ENCODE results near the gene CLIC6. TPM values are rescaled to one million over a fixed set of nuclear protein-coding genes. Genes with fewer than 3 reads are reported as not detected.
A peak's percentile ranks its signal among the peaks of the same experiment; 100 is the strongest.

Gene CLIC6
- total and polyA plus RNA-seq, 7 donors: 0.50 to 35.5 (median 7.7) TPM

DNA sequence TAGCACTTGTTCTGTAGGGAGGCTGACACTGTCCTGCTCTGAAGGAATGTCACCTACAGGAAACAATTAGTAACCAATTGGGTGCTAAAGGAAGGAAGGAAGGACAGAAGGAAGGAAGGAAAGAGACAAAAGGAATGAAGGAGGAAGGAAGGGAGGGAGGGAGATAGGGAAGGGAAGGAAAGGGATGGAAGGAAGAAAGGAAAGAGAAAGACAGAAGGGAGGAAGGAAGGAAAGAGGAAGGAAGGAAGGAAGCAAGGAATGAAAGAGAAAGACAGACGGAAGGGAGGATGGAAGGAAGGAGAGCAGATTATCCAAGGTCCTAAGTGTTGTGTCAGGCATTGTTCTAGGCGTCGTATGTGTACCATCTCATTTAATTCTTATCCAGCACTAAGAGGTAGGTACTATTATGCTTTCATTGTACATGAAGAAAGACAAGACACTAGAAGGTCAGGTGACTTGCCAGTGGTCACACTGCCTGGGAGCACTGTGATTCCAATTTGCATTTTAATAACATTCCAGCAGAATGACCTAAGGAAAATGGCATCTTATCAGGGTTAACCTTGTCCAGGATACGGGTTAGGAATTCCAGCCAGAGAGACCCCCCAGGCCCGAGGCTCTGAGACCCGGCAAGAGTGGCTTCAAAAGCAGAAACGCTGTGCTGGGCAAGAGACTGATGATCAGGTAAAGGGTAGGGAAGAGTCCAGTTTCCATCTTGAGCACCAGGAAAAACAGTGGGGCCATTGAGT, 29.6 kb downstream of the CLIC6 start:
- Histone ChIP-seq H3K36me3 (ENCODE audit: insufficient read depth in 1 of 2, low read depth in 1 of 2) (no peaks in the 10 kb centered on the region), H3K9me3 (no peaks in the 10 kb centered on the region), H3K27me3 (ENCODE audit: insufficient read depth in 3 of 3, low read length in 2 of 3) (no peaks in the 10 kb centered on the region), H3K4me3 (no peak overlapping the region), H3K4me1 (peaks cover 2% of the 10 kb centered on the region), H3K27ac (no peak overlapping the region)
- TF ChIP-seq, protein P1, sequence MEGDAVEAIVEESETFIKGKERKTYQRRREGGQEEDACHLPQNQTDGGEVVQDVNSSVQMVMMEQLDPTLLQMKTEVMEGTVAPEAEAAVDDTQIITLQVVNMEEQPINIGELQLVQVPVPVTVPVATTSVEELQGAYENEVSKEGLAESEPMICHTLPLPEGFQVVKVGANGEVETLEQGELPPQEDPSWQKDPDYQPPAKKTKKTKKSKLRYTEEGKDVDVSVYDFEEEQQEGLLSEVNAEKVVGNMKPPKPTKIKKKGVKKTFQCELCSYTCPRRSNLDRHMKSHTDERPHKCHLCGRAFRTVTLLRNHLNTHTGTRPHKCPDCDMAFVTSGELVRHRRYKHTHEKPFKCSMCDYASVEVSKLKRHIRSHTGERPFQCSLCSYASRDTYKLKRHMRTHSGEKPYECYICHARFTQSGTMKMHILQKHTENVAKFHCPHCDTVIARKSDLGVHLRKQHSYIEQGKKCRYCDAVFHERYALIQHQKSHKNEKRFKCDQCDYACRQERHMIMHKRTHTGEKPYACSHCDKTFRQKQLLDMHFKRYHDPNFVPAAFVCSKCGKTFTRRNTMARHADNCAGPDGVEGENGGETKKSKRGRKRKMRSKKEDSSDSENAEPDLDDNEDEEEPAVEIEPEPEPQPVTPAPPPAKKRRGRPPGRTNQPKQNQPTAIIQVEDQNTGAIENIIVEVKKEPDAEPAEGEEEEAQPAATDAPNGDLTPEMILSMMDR (IDR thresholded peaks at IDR 0.05): no peak
- DNase-seq: no peak
- 79 to 83% (median 80%) methylated on average over 7 of the region's 7 CpGs for WGBS, 3 donors
- intact Hi-C loops (cut with DNase I): no loop called here
- no peak for ATAC-seq

DNA sequence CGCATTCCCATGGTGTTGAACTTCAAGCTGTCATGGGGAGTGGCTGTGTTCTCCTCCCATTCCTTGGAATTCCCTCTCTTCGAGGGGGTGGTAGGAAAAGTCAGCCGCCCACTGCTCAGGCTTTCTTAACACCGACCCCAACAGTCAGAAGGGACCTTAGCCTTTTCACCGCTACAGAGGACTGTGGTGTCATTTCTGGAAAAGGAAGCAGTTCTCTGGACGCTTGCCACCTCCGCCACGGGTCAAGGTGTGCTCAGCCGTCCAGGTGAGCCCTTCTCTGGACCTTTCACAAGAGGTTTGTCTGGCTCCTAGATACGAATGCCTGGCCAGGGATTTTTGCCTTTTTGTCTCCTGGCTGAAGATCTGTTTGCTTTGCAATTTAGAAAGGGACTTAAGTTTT, 31.8 kb downstream of the CLIC6 start:
- H3K27ac ChIP-seq: no peak overlapping the region
- DNase-seq (no peak), ATAC-seq (no peak)
- no peaks in the 10 kb centered on the region for H3K36me3 ChIP-seq (ENCODE audit: insufficient read depth in 1 of 2, low read depth in 1 of 2)
- no peaks in the 10 kb centered on the region for H3K9me3 ChIP-seq
- TF ChIP-seq, protein P1 (IDR thresholded peaks at IDR 0.05): no peak
- intact Hi-C loops (cut with DNase I): no loop called here
- H3K27me3 ChIP-seq (ENCODE audit: insufficient read depth in 3 of 3, low read length in 2 of 3): no peaks in the 10 kb centered on the region
- 86 to 90% (median 88%) methylated on average over 10 of the region's 10 CpGs for WGBS, 3 donors
- no peak overlapping the region for H3K4me3 ChIP-seq
- H3K4me1 ChIP-seq: no peaks in the 10 kb centered on the region

DNA sequence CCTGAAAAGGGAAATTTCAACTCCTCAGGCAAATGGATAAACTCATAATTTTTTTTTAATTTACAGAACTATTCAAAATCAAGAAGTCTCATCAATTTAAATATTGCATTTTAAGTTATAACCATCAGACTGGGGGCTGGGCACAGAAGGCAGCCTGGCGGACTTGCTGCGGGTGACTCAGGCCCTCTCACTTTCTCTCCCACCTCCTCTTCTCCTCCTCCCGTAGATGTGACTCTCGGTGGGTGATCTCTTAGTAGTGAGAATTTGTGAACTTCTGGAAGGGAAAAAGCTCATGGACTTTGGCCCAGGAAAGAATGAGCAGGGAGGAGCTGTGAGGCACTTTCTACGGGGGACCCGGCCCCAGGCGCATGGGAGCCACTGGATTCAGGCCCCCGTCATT, 32.9 kb downstream of the CLIC6 start:
- Histone ChIP-seq H3K27ac (no peak overlapping the region), H3K4me1 (no peaks in the 10 kb centered on the region), H3K36me3 (ENCODE audit: insufficient read depth in 1 of 2, low read depth in 1 of 2) (no peaks in the 10 kb centered on the region), H3K4me3 (no peak overlapping the region), H3K27me3 (ENCODE audit: insufficient read depth in 3 of 3, low read length in 2 of 3) (no peaks in the 10 kb centered on the region), H3K9me3 (no peaks in the 10 kb centered on the region)
- intact Hi-C loops (cut with DNase I): no loop called here
- WGBS, 3 donors: 77 to 88% (median 80%) methylated on average over 8 of the region's 8 CpGs
- TF ChIP-seq, protein P1 (IDR thresholded peaks at IDR 0.05): no peak
- ATAC-seq (no peak), DNase-seq (no peak)

DNA sequence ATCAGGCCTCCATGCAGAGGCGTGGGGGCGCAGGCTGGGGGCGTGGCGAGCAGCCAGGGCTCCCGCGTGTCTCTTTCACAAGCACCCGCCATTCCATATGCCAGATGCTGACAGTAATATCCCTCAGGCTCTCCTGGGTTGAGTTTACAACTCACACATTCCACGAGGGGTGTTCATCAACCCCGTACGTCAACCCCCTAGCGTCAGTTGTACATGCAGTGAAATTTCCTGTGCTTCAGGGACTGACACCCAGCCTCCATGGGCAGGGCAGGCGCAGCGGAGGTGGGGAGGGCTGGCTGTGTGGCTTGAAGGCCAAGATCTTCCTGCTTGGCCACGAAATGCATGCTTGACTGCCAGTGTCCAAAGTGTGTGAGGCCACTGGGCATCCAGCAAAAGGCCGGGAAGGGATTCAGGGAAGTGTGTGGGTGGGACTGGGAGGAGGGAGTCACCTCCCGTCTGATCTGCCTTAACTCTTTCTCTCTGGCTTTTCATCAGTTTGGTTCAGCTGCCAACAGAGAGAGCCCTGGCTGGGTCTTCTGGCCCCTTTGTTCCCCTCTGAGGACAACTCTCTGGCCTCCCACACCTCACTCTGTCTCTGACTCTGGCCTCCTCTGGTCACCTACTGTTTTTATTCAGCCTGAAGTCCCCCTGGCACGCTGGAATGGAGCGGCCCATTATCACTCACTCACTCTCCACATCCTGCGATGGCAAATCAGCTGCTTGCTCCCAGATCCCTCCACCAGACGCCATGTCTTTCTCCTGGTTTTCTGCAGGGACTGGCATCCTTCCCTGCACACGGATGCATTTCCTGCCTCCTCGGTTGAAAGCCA, 33.8 kb downstream of the CLIC6 start:
- Histone ChIP-seq H3K4me3 (no peak overlapping the region), H3K36me3 (ENCODE audit: insufficient read depth in 1 of 2, low read depth in 1 of 2) (no peaks in the 10 kb centered on the region), H3K27ac (no peak overlapping the region), H3K27me3 (ENCODE audit: insufficient read depth in 3 of 3, low read length in 2 of 3) (no peaks in the 10 kb centered on the region), H3K4me1 (no peaks in the 10 kb centered on the region), H3K9me3 (no peaks in the 10 kb centered on the region)
- DNase-seq (peak; percentile 68 to 84), ATAC-seq (peak; percentile 60 to 90 (median 80))
- intact Hi-C loops (cut with DNase I): no loop called here
- TF ChIP-seq, protein P1 (IDR thresholded peaks at IDR 0.05): no peak
- WGBS, 3 donors: 45 to 75% (median 45%) methylated on average over 22 of the region's 22 CpGs

Data from psoas muscle (tissue), 8 donors.